Stimulated activated naive CD4-positive, alpha-beta T cell (primary cell): Measurements from ENCODE around the gene ANP32A.
A peak's percentile ranks its signal among the peaks of the same experiment; 100 is the strongest.
"Not testable (repeated sequence)": the region's sequence is repeated elsewhere in the genome, so short reads cannot be mapped to it uniquely, and the experiment has no call there.

ENCODE experiments used
- DNase-seq, 6 experiments: peaks; one replicate each; lab custom pipeline; 2025; lab: John Stamatoyannopoulos, UW

ANP32A gene

DNA sequence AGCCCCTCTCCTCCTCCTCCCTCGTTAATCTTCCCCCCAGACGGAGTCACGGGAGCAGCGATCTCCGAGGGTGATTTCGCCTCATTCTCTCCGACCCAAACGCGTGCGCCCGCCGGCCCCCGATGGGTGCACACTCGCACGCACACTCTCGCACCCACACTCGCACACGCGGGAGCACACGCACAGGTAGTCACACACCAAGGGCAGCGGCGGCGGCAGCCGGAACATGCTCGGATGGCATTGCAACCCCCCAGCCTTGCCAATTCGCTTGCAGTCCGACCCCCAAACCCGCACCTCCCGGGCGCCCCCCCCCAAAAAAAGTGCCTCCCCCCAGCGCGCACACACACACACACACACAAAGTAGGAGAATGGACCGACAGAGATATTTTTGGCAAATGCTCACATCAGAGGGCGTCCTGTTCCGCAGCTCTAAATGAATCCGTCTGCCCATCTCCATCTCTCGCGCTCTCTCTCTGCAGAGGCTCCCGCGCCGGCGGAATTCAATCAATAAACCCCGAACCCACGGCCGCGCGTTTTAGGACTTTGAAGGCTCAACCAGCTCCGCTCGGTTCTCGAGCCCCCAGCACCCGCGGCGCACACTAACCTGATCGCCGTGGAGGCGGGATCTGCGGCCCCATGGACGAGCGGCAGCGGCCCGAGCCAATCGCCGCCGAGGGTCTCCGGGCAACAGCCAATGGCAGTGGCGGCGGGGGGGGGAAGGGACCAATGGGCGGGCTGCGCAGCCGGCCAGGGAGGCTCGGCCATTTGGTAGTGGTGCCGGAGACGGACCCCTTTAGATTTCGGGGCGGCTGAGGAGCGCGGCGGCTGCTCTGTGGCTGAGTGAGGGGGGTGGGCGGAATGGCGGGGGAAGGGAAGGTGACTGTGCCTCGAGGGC is at the start of gene ANP32A:
ANP32A (minus strand) TSS at position 601 of the 895 bp plus-strand sequence; CDS start at position 457, 144 bp downstream.
- peak; percentile 85 to 94 (median 92) for DNase-seq

DNA sequence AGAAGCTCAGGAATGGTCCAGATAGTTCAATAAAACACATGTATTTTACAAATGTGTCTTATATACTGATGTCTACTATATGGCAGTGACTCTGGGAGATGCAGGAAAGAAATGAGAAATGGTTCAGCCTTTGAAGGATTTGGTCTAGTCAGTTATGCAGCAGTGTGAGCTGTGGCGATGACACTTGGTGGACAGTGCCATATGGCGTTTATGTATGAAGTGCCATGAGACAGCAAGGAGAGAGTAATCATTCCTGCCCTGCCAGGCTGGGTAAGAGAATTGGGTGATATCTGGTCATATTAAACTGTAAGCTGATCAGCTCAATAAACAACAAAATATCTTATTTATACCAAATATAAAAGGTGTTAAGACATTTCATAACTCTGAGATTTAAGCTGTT is 47.6 kb upstream of the ANP32A start:
- DNase-seq: no peak

DNA sequence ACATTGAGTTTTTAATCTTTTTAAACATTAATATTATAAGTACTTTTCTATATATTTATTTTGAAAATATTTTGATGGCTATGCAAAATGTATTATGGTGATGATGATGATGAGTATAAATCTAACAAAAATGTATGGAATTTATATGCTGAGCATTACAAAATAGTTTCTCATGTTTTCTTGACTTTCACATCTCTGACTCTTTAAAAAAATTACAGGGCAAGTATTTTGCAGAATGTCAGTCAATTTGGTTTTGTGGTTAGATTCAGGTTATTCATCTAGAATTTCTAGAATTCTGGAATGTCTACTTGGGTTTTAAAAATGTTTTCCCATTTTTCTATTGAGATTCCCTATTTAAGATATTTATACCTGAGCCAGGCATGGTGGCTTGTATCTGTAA is 41.7 kb upstream of the ANP32A start:
- no peak for DNase-seq

DNA sequence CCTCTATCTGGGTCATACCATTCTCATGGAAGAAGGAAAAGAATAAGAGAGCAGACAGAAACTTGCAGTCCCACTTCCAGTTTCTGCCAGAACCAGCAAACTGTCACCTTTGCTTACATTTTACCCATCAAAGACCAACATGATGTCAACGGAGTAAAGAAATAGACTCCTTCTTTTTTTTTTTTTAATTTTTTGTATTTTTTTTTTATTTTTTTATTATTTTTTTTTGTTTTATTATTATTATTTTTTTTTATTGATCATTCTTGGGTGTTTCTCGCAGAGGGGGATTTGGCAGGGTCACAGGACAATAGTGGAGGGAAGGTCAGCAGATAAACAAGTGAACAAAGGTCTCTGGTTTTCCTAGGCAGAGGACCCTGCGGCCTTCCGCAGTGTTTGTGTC is 38.0 kb upstream of the ANP32A start:
- DNase-seq: not testable (repeated sequence)

DNA sequence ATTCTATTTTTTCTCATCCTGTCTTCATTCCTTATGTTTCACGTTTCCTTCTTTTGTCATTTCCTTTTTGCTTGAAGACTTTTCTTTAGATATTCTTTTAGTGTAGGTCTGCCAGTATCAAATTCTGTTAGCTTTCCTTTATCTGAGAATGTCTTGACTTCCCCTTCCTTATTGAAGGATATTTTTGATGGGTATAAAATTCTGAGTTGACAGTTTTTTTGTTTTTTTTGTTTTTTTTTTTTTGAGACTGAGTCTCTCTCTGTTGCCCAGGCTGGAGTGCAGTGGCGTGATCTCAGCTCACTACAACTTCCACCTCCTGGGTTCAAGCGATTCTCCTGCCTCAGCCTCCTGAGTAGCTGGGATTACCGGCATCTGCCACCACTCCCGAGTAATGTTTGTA is 36.7 kb upstream of the ANP32A start:
- not testable (repeated sequence) for DNase-seq

DNA sequence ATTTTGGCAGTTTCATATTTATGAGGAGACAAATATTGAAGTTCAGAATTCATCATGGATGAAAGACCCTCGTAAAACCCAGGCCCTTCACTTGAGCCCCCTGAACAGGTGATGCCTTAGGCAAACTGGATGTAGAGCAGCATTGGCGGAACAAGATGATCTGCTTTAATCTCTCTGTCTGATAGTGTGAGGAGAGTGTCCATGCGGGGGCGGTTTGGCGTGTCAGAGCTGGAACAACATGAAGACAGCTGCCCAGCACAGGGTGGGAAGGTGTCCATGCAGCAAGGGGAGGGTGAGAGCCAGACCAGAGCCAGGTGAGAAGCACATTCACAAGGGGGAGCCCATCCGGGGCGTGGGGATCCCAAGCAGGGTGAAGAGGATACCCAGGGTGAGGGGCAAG is 31.8 kb upstream of the ANP32A start:
- no peak for DNase-seq

DNA sequence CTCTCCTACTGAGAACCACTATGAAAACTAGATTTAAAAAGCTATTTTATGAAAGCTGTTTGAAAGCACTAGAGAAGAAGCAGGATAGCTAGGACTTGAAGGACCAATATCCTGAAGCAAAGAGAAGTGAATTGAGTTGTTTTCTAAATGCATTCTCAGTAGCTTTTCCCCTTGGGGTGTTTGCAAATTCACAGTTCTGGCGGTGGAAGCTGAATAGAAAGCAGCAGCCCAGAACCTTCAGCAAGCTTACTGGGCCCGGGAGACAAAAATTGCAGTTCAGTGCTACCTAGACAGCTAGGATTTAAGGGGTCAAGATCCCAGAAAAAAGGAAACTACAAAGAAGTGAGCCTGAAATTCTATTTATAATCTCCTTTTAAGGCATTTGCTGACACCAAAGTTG is 31.3 kb upstream of the ANP32A start:
- no peak for DNase-seq

DNA sequence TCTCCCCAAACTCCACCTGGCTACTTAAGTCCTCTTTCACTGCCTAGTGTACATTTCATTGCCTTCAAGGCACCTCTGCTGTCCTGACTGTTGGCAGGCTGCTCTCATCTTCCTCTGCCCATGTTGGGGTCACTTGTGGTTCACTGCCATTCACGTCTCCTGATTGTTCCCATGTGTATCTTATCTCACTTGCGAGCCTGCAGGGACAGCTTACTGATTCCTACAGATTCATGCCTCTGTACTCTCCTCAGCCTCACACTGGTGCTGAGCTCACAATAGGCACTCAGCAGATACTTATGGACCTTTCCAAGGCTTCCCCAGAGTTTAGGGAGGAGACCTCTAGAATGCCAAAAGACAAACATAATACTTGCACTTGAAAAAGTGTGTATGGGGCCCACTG is 28.8 kb upstream of the ANP32A start:
- DNase-seq: no peak

DNA sequence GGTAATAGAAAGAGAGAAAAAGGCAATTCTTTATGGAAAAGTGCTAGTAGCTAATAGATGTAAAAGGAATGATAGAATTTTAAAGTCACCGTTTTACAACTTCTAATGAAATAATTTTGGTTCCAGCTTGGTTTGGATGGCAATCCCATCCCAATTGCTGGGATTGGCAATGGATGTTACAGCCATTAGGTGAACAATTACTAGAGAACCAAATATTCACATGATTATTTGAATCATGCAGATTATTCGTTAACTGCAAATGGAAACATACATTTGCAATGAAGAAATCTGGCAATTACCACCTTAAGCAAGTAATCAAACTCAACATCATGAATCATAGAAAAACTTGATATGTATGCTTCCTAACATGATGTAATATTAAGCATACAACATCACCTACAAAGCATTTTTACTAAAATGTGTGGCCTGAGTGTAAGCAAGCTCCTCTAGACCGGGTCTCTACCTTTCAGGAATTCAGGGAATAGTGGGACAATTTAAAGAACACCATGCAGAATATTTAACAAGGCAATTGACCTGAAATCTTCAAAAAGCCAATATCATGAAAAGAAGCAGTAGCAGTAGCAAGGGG is 26.2 kb upstream of the ANP32A start:
- DNase-seq: no peak

DNA sequence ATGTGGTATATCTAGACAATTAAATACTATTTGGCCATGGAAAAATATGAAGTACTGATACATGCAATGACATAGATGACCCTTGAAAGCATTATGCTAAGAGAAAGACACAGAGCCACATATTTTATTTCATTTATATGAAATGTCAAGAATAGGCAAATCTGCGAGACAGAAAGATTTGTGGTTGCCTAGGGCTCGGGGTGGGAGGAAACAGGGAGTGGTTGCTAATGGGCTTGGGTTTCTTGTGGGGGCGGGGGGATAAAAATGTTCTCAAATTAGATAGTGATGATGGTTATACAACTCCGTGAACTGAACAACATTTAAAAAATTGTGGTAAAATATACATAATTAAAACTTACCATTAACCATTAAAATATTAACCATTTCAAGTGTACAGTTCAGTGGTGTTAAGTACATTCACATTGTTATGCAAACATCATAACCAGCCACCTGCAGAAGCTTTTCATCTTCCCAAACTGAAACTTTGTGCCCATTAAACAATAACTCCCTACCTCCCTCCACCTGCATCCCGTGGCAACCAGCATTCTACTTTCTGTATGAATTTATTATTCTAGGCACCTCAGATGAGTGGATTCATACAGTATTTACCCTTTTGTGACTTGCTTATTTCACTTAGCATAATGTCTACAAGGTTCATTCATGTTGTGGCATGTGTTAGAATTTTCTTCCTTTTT is 24.3 kb upstream of the ANP32A start:
- no peak for DNase-seq

DNA sequence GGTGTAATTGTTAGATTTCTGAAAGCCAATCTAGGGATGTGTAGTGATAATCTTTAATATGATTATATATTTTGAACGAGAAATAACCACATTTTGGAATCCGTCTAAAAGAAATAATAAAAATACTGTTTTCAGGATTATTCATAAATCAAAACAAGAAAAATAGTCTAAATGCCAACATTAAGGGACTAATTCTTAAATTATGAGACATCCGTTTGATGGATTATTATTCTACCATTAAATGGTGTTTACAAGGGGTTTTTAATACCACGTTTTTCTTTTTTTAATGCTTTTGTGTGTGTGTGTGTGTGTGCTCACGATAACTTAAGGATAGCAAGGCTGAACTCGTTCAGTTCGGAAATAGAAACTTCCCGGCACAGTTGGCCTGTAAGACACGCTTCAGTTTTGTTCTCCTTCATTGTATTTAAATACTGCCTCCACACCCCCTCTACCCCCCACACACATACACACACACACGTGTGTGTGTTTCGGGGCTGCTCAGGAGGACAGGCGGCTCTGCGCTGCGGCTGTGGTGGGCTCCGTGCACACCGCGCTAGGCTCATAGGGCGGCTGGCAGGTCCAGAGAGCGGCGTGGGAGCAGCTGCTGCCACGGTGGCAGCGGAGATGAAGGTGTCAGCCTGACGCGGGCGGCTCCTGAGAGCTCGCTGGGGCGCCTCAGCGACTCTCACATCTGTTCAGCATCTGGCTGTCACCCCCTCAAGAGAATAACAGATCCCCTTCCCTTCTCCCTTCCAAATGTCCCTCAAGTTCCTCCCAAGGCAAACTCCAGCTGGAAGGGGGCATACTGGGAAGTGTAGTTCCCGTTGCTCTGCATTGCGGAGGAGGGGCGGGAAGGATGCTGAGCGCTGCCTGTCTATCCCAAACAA is 23.0 kb upstream of the ANP32A start:
- peak in 2 of 6 experiments; percentile 9 to 55 for DNase-seq

DNA sequence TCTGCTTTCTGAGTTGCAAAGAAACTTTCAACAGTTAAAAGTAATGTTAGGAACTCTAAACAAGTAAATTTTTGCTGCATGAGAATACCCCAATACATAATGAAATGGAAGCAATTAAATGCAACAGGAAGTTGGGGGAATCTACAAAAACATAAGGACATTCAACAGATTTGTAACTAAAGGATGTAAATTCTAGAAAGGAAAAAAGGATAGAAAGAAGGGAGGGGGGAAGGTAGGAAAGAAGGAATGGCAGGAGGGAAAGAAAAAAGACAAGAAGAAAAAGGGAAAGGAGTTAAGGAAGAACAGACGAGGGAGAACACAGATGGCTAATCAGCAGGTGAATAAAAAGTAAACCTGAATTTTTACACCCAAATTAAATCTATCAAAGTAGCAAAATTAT is 22.3 kb upstream of the ANP32A start:
- DNase-seq: no peak

DNA sequence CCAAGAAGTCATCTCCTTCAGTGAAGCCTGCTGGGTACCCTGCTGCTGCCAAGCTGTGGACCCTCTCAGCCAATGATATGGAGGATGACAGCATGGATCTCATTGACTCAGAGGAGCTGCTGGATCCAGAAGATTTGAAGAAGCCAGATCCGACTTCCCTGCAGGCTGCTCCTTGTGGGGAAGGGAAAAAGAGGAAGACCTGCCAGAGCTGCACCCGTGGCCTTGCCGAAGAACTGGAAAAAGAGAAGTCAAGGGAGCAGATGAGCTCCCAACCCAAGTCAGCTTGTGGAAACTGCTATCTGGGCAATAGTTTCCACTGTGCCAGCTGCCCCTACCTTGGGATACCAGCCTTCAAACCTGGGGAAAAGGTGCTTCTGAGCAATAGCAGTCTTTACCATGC is 13.7 kb upstream of the ANP32A start:
- no peak for DNase-seq

DNA sequence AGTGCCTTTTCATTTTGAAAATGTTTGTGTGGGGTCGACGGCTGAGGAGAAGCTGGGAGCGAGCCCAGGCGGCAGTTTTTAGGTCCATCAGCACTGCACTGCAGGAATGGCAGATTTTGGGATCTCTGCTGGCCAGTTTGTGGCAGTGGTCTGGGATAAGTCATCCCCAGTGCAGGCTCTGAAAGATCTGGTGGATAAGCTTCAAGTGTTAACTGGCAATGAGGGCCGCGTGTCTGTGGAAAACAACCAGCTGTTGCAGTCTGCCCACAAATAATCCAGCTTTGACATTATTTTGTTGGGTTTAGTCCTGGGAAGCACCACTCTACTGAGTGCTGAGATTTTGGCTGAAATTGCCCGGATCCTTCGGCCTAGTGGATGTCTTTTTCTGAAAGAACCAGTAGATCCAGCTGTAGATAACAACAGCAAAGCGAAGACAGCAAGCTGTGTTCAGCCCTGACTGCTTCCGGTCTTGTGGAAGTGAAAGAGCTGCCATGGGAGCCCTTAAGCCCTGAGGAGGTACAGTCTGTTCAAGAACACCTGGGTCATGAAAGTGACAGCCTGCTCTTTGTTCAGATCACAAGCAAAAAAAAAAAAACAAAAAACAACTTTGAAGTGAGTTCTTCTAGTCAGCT is 13.1 kb upstream of the ANP32A start:
- DNase-seq: peak in 5 of 6 experiments; percentile 20 to 75 (median 67)

DNA sequence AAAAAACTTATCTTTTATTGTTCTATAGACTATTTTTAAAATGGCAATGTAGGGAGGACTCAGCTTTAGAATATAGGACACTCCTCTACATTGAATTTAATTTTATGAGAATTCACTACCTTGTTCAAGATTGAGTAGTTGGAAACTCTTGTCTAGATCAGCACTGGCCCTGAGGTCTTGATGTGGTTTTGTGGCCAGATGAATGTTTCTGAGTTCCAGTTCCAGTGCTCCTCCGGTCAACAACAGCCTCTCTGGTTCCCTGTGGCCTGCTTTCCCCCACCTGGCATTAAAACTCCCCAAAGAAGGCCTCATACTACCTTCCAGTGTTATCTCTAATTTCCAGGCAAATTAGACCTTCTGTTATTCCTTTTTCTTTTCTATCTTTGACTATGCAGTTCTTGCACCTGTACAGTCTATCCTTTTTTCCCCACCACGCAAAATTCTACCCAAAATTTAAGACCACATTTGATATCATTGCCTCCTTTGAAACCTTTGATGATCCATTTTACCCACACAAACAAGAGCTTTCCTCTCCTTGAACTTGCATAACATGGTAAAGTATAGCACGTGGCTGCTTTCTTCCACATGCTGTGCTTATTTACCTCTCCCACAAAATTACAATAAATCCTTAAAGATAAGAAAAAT is 9.6 kb upstream of the ANP32A start:
- DNase-seq: no peak

DNA sequence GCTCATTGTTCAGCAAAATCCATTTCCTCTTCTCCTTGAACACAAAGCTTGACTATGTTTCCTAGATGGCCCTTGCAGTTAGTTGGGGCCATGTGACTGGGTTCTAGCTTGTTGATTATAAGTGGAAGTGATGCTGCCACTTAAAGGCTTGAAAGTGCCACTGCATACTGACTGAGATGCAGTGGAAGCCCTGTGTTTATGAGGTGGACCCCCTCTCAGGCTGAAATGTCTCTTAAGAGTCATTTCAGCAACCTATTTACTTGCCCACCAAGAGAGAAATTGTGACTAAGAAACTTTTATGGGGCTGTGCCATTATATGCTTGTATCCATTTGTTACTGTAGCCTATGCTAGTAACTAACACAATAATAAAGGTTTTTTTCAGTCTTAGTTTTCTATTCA is 8.4 kb upstream of the ANP32A start:
- peak in 2 of 6 experiments; percentile 15 to 24 for DNase-seq

DNA sequence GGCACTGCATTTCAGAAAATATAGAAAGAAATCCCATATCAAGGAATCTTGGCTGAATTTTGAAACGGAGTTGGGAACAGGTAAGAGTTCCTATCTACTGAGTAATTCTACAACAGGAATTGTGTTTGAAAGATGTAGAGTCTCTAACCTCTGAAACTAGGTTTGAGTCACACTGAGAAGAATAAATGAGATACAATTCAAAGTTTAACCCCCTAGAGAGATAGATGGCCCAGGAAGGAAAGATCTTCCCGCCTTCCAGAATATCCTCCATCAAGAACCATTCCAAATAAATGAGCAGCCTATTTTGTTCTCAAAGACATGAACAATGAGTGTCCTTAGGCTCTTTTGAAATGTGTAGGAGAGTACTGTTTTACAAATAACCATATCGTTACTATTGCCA is 2.9 kb upstream of the ANP32A start:
- DNase-seq: no peak

DNA sequence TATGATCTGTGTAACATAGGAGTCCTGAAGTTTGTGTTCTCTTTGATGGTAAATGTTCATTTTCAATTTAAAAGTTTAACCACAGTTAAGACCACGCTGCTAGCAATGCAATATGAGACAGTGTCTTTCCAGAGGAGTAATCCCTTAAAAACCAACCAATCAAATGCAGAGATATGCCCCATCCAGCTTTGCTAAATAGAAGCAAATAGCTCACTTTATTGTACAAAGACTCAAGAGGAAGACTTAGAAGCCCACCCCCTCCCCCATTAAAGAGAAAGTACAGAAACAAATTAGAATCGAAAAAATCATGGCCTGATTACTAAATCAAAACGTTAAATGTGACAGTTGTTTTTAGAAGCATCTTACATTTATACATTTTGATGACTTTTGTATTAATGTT is 2.1 kb upstream of the ANP32A start:
- DNase-seq: no peak

DNA sequence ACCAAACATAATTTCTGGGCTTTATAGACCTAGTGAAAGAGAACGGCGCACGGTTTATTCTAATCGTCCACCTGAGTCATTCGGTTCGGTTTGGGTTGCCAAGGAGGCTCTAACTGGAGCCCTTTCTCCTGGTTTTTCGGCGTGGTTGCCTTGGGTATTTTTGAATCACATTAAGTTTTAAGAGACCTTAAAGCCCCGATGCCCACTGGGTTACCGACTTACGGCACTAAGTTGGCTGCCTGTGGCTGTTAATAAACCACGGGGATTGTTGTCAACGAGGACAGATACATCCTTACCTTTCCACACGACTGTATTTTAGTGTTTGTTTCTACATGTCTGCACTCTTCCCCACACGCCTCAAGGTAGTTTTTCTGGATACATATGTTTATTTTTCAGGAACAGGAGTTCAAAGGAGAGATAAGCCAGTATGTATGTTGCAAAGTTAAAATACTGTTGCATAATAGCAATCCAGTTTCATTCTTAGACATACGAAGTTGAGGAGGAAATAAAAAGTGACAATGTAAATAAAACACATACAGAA is 1.2 kb upstream of the ANP32A start:
- peak in 1 of 6 experiments; percentile 33 for DNase-seq

DNA sequence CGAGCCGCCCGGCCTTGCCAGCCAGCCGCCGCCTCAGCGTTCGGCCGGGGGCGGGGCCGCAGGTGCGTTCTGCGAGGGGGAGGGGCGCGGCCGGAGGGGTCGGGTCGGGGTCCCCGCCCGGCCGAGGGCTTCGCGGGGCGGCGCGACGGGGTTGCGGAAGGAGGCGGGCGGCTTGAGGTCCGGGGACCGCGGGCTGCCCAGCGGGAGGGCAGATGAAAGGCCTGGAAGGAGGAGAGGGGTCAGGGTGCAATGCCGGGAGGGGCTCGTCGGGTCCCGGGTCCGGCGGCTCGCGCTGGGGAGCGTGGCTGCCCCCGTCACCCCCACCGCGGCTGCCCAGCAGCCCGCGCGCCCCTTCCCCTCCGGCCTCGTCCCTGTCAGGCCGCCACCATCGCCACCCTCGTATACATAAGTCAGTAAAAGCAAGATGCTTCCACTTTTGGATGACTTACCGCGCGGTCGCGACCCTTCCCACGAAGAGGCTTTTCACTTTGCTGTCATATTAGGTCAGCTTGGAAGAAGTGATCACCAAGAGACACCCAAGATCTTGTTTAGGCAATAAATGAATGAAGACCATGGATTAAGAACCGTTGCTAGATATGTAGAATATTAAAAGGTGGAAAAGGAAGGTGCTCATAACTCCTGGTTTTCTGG is 620 bp upstream of the ANP32A start:
- peak in 1 of 6 experiments; percentile 8 for DNase-seq
